ENCODE measurements around the gene LRP6.
"Not testable (repeated sequence)": the region's sequence is repeated elsewhere in the genome, so short reads cannot be mapped to it uniquely, and the experiment has no call there.

LRP6 gene

DNA sequence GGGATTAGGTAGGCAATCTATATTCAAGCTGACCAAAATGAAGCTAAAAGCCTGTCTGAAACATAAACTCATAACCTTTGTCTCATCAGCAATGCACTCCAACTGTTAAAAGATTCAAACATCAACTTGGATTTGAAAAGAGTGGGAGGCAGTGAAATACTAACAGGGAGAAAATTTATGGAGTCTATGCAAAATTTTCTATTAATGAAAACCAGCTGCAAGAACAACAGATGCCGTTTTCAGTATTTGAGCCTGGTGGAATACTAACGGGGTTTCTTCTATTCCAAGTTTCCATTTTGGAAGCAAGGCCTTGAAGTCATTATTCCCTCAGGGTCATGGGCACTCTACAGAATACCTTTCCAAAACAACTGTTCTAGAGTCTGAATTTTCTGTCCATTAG lies 88.3 kb downstream of the LRP6 start:
- DNase-seq, result no peak

DNA sequence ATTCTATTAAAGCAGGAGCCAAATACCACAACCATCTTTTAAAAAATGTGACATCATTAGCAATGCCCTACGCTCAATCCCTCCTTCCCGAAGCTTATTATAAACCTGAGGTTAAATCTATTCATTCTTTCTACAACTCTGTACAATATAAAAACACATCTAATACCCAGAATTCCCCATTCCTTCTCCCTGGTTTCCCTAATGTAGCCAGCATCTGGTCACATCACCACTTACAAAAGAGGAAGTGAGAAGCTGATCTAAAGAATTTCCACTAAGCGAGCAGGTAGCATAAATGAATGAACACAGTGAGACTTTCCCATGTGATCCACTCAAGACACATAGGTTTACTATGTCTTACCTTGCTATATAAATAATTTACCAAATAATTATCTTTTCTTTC lies 90.4 kb downstream of the LRP6 start:
- DNase-seq, result no peak

DNA sequence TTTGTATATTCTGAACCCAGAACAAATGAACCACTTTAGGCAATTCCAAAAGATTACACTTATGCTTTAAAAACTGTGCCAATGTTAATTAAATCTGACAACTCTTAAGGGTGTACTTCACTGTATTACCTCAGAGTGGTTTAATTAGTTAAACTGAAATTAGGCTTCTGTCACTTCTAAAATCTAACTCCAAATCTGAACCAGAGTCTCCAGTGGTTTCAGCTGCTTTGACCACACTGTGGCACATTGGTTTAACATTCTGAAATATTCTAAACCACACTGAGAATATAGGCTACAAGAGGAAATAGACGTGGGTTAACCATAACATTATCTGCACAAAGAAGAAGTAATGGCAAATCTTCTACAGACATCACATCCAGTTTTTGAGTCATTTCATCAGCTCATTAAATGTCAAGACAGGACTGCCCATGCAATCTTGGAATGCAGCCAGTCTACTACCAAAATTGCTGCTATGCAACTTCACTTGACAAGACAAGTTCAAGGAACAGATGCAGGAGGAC lies 94.8 kb downstream of the LRP6 start:
- no peak for DNase-seq

DNA sequence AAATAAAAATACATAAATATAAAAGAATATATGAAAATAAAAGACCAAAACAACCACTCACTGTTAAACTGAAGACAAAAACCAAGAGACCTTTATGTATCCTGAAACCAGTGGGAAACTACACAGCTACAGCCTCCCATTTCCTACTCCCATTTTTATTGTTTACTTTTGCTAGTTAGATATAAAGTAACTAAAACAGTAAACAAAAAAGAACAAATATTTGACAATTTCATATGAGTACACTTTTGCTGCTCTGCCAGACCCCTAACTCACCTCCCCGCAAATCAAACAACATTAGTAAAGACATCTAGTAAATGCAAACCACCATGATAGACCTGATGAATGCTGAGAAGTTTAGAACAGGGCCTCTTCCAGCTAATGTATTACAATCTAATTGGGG lies 99.0 kb downstream of the LRP6 start:
- no peak for DNase-seq

DNA sequence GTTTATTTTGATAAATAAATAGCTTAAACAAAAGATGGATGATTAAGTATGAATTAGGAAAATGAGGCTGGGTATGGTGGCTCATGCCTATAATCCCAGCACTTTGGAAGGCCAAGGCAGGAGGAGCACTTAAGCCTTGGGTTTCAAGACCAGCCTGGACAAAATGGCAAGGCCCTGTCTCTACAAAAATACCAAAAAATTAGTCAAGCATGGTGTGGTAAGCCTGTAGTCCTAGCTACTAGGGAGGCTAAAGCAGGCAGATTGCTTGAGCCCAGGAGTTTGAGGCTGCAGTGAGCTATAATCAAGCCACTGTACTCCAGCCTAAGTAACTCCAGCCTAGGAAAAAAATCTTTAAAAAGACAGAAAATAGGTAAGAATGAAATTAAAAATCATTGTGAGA lies 100.1 kb downstream of the LRP6 start:
- no peak for DNase-seq

DNA sequence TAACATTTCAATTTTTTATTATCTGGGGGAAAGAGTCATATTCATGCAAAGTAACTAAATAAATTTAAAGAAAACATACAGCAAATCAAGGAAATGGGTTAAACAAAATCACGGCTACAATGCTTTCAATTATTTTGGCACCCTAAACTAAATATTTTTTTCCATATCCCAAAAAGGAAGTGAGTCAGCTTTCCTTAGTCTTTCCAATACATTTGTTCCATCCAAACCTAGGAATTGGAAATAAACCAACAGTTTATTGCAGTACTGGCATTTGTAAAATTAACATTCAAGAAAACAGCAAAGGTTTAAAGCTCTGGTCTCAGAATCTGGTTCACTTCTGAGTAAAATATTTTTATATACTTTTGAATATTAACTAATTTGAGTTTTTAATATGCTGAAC lies 106.9 kb downstream of the LRP6 start:
- DNase-seq, result no peak

DNA sequence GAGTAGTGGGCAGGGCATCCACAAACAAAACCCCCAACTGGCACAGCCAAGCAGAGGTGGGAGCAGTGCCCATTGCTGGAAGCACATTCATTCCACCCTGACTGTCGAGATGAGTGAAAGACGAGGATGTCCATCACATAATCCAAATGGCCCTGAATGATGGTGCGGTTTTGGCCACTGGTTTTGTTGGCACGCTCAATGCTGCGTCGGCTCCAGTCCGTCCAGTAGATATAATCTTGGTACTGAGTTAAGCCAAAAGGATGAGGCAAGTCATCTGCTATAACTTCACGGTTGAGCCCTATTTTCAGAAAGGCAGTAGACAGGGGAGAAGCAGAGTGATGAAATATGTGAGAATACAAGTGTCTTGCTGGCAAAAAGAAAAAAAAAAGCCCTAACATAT lies 108.0 kb downstream of the LRP6 start:
- no peak for DNase-seq

DNA sequence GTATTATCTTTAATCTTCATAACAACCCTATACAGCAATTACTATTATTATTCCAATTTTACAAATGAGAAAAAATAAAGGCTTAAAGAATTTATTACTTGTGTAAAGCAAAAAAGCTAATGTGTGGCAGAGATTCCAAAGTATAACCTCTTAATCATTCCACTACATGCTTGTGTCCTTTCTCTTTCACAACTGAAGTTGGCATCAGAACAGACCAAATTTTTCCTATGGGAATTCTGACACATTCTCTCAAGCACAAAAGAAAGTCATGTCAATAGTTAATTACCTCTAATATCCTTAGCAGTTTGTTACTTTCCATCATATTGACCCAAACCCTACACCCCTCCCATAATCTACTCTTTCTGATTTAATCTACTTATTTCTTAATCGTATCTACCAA lies 109.4 kb downstream of the LRP6 start:
- no peak for DNase-seq

DNA sequence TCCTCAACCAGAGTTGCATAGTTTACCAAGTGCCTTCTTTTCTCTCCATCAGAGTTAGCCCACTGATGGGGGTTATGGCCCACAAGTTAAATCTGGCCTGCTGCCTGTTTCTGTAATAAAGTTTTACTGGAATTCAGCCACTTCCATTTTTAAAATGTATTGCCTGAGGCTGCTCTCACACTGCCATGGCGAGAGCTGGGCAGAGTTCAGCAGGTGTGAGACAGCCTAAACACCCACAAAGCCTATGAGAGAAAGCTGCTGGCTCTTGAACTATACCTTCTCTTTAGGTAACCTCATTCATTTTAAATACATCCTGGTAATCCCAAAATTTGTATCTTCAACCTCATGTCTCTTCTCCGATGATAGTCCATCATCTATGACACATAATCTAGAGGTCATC lies 110.0 kb downstream of the LRP6 start:
- DNase-seq, result no peak

DNA sequence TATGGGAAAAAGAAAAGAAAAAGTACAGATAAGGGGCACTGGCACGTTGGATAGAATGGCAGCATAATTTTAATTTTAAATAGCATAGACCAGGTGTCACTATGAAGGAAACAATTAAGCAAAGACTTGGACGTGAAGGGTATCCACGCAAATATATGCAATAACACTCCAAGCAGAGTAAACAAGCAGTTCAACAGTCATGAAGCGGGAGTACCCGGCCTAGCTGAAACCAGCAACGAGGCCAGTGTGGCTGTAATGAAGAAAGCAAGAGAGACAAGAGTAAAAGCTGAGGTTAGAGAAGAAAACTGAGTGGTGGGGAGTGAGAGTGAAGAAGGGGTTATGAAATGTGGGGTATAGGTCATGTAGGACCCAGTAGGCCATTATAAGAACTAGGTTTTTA lies 110.7 kb downstream of the LRP6 start:
- DNase-seq, result no peak

DNA sequence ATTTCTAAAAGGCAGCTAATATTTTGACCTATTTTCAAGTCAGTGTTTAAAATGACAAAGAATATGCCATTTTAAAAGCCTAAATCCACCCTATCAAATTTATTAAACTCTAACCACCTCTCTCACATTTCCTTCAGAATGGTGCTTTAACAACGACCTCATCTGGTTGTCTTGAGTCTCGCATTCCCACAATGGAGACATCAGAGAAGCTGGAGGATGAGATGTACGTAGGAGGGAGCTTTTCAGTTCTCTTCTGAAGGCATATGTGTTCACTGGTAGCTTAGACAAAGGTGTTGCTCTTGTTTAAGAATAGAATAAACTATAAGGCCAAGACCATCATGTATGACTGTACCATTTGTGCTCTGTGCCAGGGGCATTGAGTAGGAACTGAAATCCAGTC lies 113.2 kb downstream of the LRP6 start:
- no peak for DNase-seq

DNA sequence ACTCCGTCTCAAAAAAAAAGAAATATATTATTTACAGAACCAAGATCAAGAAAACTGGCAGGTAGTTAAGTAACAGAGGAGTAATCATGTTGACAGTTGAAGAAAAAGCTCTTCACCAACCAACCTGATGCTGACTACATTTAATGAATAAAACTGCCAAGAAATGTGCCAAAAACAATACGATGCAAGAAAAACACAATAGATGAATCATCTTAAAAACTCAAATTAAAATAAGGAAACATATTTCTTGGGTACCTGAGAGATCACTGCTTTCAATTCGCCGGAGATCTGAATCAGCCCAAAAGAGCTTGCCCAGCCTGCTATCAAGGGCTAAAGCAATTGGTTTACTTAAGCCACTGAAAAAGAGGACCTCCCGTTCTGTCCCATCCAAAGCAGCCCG lies 119.7 kb downstream of the LRP6 start:
- DNase-seq, result no peak

DNA sequence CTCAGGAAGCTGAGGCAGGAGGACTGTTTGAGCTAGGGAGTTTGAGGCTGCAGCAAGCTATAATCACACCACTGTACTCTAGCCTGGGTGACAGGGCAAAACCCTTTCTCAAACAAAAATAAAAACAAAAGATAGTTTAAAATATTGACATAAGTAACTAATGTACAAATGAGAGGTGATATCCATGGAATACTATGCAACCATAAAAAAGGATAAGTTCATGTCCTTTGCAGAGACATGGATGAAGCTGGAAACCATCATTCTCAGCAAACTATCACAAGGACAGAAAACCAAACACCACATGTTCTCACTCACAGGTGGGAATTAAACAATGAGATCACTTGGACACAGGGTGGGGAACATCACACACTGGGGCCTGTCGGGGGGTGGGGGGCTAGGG lies 122.3 kb downstream of the LRP6 start:
- not testable (repeated sequence) for DNase-seq

DNA sequence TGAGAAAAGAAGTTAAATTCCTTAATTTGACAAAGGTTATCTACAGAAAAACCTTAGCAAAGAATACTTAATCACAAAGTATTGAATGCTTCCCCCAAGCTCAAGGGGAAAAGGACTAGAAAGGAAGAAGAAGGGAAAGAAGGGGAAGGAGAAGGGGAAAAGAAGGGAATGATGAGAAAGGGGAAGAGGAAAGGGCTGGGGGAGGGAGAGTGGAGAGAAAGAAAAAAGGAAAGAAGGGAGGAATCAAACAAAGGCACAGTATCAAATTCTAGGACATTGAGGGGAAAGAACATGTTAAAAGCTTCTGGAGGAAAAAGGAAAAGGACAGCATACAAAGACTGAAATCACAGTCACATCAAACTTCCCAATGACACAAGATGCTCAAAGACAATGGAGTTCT lies 125.8 kb downstream of the LRP6 start:
- DNase-seq, result no peak

DNA sequence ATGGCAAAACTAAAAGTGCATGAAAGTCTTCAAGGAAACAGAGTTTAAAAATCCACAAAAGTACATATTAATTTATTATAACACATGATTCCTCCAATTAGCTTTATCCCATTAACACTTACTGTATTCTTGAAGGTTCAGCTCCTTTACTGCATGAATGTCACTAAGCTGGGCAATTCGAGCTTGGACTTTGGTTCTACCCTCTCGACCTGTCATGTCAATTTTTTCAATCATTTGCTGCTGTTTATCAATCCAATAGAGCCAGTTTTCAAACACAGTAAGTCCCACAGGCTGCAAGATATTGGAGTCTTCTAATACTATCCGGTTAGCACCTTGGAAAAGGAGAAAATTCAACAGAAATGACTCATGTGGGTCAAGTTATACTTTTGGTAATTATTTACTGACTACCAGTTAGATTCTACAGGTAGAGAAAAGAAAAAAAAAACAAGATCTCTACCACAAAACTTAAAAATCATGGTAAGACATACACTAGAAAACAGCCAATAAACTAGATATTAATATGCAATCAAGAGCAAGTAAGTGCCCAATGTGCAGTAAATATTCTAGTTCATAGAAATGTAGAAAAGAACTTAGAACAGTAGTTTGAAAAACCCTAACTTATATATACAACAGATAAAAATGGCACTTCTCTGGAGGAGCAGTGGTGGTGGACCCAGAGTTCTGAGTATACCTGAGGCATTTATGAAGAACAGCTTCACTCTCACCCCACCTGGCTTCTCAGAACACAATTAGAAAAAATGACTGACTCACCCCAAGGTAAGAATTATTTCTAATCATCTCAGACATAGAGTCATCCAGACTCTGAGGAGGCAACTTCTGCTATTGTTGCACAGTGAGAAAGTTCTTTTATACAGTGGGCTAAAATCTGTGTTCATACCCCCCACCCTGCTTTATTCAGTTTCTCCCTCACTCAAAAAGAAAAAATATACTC lies 128.4 kb downstream of the LRP6 start:
- no peak for DNase-seq

DNA sequence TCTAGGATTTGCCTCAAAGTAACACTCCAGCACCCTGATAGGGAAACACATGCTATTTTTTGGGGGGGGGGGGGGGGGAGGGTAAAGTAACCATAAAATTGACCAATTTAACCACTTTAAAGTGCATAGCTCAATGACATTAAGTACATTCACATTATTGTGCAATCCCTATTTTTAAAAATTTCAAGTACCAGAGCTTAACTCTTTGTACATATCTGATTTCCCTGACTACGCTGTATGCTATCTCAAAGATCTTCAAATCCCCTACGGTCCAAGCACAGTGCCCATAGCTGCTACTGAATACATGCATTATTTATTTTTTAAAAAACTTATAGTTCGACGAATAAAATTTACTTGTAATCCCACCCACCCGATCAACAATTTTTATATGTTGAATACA lies 133.1 kb downstream of the LRP6 start:
- DNase-seq, result no peak

DNA sequence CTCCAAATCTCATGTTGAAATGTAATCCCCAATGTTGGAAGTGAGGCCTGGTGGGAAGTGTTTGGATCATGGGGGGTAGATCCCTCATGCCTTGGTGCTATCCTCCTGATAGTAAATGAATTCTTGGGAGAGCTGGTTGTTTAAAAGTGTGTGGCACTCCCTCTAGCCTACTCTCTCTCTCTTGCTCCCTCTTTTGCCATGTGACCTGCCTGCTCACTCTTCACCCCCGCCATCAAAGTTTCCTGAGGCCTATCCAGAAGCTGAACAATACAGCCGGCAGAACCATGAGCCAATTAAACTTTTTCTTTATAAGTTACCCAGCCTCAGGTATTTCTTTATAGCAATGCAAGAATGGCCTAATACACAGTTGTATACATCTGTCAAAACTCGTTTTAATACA lies 133.6 kb downstream of the LRP6 start:
- no peak for DNase-seq

DNA sequence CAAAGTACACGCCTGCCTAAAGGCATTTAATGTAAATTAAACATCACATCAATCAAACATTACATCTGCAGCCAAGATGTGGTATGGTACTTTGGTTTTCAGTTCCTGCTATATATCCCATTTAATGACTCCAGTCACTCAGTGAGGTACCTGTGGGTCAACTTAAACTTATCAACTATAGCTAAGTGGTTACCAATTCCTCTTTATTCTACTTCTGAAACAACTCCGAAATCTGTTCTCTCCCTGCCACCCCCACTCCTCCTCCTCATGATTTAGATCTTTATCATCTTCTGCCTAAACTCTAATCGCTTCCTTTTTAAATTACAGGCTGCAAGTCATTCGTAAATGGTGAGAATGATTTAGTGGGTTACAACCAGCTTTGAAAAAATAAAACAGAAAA lies 138.2 kb downstream of the LRP6 start:
- no peak for DNase-seq

DNA sequence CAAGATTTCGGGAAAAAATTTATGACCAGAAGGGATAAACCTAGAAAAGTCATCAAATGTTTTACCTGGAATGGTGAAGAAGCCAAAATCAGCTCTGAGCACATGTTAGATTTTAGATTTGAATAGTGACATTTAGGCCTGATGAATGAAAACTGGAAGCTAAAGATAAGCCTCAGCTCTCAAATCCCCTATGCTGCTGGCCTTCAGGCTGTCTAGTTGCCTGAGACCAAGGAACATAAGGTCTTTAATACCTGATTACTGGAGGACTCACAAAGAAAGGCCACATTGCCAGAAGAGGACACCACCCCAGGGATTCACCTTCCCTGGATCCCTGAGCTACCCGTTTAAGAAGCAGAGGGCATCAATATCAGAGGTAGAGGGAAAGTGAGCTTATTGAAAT lies 139.5 kb downstream of the LRP6 start:
- DNase-seq, result no peak

DNA sequence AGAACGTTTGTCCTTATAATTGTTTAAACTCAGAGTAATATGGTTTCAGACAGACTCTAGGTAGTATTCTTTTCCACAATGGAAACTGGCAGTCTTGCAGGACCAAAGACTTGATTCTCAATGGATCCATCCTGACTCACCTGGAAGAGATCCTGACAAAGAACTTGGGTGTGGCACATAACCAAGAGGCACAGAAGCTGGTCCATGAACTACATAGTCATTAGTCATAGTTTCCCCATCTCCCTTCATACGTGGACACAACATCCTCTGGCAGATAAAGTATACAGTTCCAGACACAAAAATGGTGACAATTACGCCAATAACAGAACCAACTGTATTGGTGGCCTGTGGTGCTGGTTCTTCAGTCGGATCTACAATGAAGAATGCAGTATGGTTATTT lies 140.3 kb downstream of the LRP6 start:
- no peak for DNase-seq

DNA sequence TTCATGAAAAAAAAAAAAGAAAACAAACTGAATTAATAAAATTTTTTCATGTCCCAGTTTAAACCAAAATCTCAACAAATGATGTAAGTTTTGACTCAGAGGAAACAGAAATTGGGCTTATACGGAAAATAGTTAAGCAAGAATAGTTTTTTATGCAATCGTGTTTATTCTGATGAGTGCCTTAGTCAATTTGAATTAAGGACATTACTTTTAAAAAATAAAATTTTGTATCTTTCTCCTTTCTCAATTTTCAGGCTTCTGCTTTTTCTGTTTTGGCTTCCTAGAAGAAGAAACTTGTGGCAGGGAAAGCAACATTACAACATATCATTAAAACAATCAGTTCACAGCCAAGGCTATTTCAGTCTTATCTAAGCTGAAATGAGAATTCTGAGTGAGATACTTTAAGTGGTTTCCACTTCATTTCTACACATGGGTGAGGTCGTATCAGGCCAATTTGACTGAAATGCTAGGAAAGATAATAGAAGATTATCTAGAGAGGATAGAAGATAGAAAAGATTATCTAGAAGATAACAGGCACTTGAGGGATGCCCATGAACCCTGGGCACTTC lies 143.7 kb downstream of the LRP6 start:
- no peak for DNase-seq

DNA sequence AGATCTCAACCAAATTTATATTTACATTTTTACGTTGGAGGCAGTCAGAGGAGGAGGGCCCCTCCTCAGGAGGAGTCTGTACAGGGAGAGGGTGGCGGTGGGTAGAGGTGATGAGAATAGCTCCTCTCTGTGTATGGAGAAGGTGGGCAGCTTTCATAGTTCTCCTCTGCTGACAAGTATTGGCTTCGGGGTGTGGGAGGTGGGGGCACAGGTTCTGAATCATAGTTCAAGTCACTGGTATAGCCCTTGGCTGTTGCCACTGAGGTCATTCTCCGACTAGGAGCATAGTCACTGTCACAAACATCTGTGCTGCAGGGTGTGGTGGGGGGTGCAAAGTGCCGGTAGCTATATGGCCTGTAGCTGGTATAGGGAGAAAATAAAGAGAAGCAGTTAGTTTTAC lies 145.8 kb downstream of the LRP6 start:
- DNase-seq, result no peak

DNA sequence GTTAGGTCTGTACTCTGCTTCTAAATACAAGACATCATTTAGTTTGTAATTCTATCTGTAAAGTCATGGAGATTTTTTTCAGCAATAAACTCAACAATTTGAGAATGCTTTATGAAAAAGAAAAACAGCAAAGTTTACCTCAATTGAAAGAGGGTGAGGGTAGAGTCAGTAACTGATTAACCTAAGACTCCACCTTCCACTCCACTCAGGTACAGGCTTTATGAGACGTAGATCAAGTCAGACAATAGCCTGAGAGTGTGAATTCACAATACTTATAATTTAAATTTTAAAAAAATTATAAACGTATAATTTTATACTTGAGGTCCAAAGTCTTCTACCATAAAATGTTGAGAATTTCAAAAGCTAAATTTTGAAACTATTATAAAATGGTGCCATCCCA lies 150.2 kb downstream of the LRP6 start:
- DNase-seq, result no peak

DNA sequence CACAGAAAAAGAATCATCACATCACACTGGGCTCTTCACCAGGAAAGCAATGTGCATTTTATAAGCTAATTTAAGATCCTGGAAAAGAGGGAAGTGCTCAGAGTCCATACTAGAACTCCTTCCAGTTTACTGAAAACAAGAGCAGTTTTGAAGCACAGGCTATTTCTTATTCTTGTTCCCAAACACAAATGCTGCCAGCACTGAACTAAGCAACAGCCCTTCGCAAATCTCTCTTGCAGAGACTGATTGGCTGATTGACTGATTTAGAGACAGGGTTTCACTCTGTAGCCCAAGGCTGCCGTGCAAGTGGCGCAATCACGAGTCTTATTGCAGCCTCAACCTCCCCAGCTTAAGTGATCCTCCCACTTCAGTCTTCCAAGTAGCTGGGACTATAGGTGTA lies 151.3 kb downstream of the LRP6 start:
- no peak for DNase-seq
